ENCODE data around the gene TNFSF12. TPM values are rescaled to one million over a fixed set of nuclear protein-coding genes. Genes with fewer than 3 reads are reported as not detected.

TNFSF12 gene
- total RNA-seq, 1 experiment from 2014 or later = 7.1 TPM

DNA sequence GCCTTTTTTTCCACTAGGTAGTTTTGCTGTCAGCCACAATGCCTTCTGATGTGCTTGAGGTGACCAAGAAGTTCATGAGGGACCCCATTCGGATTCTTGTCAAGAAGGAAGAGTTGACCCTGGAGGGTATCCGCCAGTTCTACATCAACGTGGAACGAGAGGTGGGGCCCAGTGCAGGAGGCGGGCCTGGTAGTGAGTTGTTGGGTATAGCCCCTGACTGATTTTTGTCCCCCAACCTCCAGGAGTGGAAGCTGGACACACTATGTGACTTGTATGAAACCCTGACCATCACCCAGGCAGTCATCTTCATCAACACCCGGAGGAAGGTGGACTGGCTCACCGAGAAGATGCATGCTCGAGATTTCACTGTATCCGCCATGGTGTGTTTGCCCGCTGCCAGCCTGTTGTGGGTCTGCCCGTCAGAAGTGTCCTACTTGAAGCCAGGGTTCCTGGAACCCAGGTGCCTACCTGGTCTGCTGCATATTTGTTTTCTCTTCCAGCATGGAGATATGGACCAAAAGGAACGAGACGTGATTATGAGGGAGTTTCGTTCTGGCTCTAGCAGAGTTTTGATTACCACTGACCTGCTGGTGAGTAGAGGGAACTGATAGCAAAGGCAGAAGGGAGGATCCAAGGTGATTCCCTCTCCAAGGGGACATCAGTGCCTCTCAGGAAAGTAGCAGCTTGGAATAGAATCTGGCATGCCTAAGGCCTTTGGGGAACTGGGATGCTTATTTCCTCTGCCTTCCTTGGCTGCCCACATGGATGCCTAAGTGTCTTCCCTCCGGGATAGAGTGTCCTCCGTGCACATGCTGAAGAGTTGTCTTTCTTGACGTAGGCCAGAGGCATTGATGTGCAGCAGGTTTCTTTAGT is 28.7 kb downstream of the TNFSF12 start:
- no peak overlapping the region for H3K56ac ChIP-seq (ENCODE audit: insufficient read length, low read depth, low read length)
- Mint-ChIP-seq H3K9me3 (peaks cover 3 to 7% of the 10 kb centered on the region in 2 experiments; a peak in 3 of 5 replicates), H3K27me3 (ENCODE audit: low read depth) (peaks cover 10% of the 10 kb centered on the region), H3K27ac (peak overlapping the region in 2 of 3 experiments; percentile 74 to 96; a peak in 3 of 7 replicates), H3K4me3 (peak overlapping the region; percentile 12 to 24), H3K36me3 (ENCODE audit: insufficient read depth in 1 of 3, low read depth in 3 of 3) (peaks cover 53 to 83% (median 66%) of the 10 kb centered on the region in 3 experiments), H3K4me1 (peaks cover 53 to 56% of the 10 kb centered on the region in 2 experiments)
- no peaks in the 10 kb centered on the region for H3K23me2 ChIP-seq (ENCODE audit: insufficient read length, low read depth, low read length, poor library complexity, severe bottlenecking)
- no peak overlapping the region for H2BK5ac ChIP-seq (ENCODE audit: insufficient read length, low read length)
- H3K9me3 ChIP-seq (ENCODE audit: control insufficient read depth, low read depth, low read length) = no peaks in the 10 kb centered on the region
- peaks cover 2% of the 10 kb centered on the region for H3K79me1 ChIP-seq (ENCODE audit: insufficient read depth, low read depth, low read length, poor library complexity, severe bottlenecking)
- no peak overlapping the region for H4K5ac ChIP-seq (ENCODE audit: insufficient read length, low read depth, low read length)
- H2BK120ac ChIP-seq (ENCODE audit: low read depth, low read length, poor library complexity, severe bottlenecking) = no peak overlapping the region
- no peak overlapping the region for H3K9ac ChIP-seq (ENCODE audit: extremely low read depth, insufficient read length, low read length)
- H3K14ac ChIP-seq (ENCODE audit: insufficient read depth, low read length) = no peak overlapping the region
- no peak overlapping the region for H3K4ac ChIP-seq (ENCODE audit: low read depth, low read length)
- H3K18ac ChIP-seq (ENCODE audit: insufficient read length, low read depth, low read length) = no peak overlapping the region
- H2BK12ac ChIP-seq (ENCODE audit: insufficient read length, low read depth, low read length) = no peak overlapping the region
- TF ChIP-seq, protein P1, sequence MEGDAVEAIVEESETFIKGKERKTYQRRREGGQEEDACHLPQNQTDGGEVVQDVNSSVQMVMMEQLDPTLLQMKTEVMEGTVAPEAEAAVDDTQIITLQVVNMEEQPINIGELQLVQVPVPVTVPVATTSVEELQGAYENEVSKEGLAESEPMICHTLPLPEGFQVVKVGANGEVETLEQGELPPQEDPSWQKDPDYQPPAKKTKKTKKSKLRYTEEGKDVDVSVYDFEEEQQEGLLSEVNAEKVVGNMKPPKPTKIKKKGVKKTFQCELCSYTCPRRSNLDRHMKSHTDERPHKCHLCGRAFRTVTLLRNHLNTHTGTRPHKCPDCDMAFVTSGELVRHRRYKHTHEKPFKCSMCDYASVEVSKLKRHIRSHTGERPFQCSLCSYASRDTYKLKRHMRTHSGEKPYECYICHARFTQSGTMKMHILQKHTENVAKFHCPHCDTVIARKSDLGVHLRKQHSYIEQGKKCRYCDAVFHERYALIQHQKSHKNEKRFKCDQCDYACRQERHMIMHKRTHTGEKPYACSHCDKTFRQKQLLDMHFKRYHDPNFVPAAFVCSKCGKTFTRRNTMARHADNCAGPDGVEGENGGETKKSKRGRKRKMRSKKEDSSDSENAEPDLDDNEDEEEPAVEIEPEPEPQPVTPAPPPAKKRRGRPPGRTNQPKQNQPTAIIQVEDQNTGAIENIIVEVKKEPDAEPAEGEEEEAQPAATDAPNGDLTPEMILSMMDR (conservative IDR thresholded peaks at IDR 0.05) = no peak
- H3K27ac ChIP-seq (ENCODE audit: insufficient read length, low read depth, low read length) = no peak overlapping the region
- no peak overlapping the region for H3T11ph ChIP-seq (ENCODE audit: low read length)
- H3K23ac ChIP-seq (ENCODE audit: insufficient read length, low read depth, low read length) = no peak overlapping the region
- no CpG with 5 or more reads among the region's 17 CpGs for WGBS (ENCODE audit: extremely low coverage, insufficient read length, low lambda C conversion rate)
- H4K8ac ChIP-seq (replicated peaks; ENCODE audit: insufficient read length, low read depth, low read length) = no peak overlapping the region
- peaks cover 21% of the 10 kb centered on the region; the same call in 1 of the 2 replicates for H3K79me2 ChIP-seq (ENCODE audit: insufficient read depth, low read length)
- no peak overlapping the region for H2AFZ ChIP-seq (ENCODE audit: low read length)
- H4K91ac ChIP-seq (ENCODE audit: insufficient read length, low read depth, low read length) = no peak overlapping the region
- H2BK20ac ChIP-seq (ENCODE audit: low read depth, low read length, poor library complexity, severe bottlenecking) = no peak overlapping the region
- H4K20me1 ChIP-seq (ENCODE audit: control insufficient read depth, insufficient read depth, insufficient read length) = no peaks in the 10 kb centered on the region
- DNase-seq = no peak
- H3K27me3 ChIP-seq (ENCODE audit: insufficient read depth, low read length) = no peaks in the 10 kb centered on the region
- no peak overlapping the region for H3K4me2 ChIP-seq (ENCODE audit: insufficient read depth, insufficient read length, low read length)
- H2AK5ac ChIP-seq (ENCODE audit: insufficient read length, low read length) = no peak overlapping the region
- 0 out of 2 replicates have a peak, but pooled peaks cover 4% of the 10 kb centered on the region for H3K4me1 ChIP-seq (ENCODE audit: insufficient read depth, low read length)
- no peak overlapping the region for H2BK15ac ChIP-seq (ENCODE audit: low read depth, low read length)

Data from H9 (cell line).